CD4-positive, alpha-beta T cell treated with Interleukin-2 at 100 ng/mL for 4 hours (primary cell): ENCODE data around the gene GUCY1A2.

ENCODE experiments used
- DNase-seq: peaks from one replicate; pipeline ENCODE4 v3.0.0-alpha.2; 2020; ENCODE audit warnings: low spot score

The GUCY1A2 gene

DNA sequence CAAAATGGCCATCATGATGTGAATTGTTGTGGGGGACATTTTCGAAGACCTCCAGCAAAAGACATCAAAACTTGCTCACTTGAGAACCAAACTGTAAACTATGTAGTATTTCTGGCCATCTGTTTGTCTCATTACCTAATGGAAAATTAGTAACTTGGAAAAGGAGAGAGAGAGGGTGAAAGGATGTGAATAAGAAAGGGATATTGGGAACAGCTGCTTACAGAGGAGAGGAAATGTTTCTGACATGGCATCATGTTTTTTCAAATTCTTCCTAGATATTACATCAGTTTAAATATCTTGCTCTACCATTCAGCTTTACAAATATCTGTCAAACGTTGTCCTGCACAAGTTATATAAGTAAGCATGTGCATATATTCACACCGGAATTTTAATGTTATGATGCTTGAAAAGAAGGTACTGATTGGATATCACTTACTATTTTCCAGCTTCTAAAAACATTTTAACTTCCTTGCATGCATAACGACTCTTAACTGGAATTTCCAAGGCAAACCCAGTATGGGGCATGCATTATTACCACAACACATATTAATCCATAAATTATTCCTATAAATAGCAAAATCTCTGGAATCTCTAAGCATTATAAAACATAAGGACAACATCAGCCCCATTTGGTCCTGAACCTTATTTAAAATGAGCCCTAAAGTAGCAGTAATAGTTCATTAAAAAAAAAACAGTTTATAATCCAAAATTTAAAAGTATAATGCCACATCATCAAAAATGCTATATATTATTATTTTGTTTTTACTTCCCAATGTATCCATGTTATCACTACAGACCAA is 20.0 kb downstream of the GUCY1A2 start:
- no peak for DNase-seq

DNA sequence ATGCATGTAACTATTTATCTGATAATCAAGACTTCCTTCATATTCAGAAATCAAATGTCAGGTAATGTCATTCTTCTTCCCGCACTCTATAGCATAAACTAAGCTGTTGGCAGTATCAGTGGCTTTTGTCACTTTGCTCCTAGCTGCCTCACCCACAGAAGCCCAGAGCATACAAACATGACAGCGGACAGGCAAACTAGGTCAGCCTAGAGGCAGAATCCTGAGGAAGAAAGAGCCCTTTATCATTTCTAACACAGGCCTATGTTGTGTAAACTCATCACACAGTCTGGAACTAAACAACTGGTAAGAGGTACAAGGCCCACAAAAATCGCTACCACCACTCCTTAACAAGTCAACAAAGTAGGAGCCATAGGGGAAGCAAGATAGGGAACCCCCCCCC is 21.0 kb downstream of the GUCY1A2 start:
- DNase-seq, result no peak

GRCh38 chr11:106996691-106997090 is 21.6 kb downstream of the GUCY1A2 start:
- DNase-seq, result no peak

- DNase-seq, result no peak
Measured at GRCh38 chr11:106990331-106990730, 27.9 kb downstream of the GUCY1A2 start.

- no peak for DNase-seq
Measured at GRCh38 chr11:106989078-106989455, 29.2 kb downstream of the GUCY1A2 start.

GRCh38 chr11:106988151-106989077 is 29.9 kb downstream of the GUCY1A2 start:
- DNase-seq, result no peak

- no peak for DNase-seq
Measured at GRCh38 chr11:106986673-106987072, 31.6 kb downstream of the GUCY1A2 start.

- no peak for DNase-seq
Measured at GRCh38 chr11:106986261-106986660, 32.0 kb downstream of the GUCY1A2 start.

DNA sequence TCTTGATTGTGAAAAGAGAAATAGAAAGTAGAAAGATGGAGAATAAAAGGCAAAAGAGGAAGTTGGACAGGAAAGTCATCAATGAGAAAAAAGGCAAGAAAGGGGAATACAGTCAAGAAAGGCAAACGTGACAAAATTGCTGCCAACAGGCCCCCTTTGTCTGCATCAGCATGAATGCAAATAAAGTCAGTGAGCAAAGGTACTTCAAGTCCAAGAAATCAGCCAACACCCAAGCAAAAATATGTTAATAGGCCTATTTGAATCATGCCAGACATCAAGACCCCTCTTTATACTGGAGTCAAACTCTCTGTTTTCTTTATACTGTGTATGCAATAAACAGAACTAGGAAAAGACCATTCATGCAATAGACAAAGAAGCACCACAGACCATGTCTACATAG is 34.3 kb downstream of the GUCY1A2 start:
- DNase-seq, result no peak

GRCh38 chr11:106983261-106983660 is 35.0 kb downstream of the GUCY1A2 start:
- DNase-seq, result no peak

DNA sequence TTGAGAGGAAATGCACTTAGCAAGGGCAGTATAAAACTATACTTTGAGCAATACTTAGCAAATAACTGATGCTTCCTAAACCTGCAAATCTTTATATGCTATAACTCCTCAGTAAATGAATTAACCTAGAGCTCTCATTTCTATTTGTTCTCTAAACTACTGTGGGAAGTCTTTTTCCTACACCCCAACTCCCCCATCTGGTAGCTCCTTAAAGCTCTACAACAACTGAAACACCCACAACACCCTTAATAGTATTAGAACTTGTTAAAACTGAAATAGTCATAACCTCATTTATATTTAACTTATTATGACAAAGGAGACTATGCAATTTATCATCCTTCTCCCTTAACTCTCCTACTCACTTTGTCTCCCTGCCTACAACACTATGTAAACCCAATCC is 43.4 kb downstream of the GUCY1A2 start:
- DNase-seq, result no peak

GRCh38 chr11:106971864-106972263 is 46.4 kb downstream of the GUCY1A2 start:
- no peak for DNase-seq

- DNase-seq, result no peak
Measured at GRCh38 chr11:106969644-106970355, 48.5 kb downstream of the GUCY1A2 start.

DNA sequence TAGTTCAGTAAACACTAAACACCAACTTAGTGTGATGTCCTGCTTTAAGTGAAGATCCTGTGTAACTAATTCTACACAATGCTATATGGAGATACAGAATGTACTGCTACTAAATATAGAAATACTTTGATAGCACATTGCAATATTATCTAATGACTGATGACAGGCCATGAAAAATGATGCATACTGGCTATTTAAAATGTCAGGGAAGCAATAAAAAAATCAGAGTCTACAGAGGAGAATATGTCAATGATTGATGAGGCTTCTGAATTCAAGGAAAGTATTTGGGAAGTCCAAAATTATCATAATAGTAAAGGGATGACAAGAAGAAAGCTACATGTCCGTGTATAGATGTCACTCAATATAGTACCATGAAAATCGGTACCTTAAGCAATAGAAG is 55.3 kb downstream of the GUCY1A2 start:
- no peak for DNase-seq

GRCh38 chr11:106961518-106961917 is 56.8 kb downstream of the GUCY1A2 start:
- no peak for DNase-seq

- DNase-seq, result no peak
Measured at GRCh38 chr11:106961048-106961447, 57.2 kb downstream of the GUCY1A2 start.

- no peak for DNase-seq
Measured at GRCh38 chr11:106959800-106960199, 58.5 kb downstream of the GUCY1A2 start.

DNA sequence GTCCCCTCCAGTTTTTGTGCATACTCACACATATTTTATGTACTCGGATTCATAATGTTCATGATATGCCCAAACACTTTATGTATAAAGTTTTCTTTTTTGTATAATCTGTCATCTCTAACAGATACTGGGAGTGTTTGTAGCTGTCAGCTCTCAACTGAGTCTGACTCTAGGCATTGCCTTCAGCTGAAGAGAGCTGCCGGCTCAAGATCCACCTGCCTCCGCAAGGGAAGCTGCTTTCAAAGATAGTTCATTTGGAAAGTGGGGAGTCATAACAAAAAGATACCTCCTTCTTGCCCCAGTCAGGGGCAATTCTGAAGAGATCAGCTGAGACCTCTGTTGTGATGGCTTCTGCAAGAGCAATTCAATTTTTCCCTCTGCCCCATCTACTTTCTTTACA is 58.9 kb downstream of the GUCY1A2 start:
- no peak for DNase-seq

DNA sequence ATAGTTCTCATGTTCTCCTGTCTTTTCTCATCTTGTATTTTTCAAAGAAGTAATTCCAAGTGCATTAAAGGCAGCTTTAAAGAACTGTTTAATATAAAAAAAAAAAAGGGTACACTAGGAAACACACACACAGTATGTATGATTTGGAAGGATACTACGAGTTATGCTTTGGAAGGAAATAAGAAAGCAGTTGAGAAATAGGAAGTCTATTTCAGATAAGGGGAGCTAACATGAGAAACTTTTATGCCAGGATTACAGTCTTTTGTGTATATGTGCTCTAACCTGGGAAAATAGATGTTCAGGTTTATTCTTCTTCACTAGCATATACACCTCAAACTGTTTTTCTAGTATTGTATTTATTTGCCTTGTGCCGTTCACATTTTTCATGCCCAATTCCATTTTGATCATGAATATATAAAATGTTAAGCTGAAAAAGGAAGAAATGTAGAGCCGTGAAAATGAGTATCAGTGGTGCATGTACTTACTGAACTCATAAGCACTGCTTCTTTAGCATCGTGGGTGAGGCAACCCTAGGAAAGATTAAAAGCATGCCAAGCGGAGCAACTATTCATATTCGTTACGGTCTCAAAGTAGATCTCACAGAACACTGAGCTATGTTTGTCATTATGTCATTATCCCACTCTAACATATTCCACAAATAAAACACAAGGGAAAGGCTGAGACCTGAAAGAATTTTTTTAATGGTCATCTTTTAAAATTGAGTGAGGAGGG is 59.6 kb downstream of the GUCY1A2 start:
- no peak for DNase-seq

DNA sequence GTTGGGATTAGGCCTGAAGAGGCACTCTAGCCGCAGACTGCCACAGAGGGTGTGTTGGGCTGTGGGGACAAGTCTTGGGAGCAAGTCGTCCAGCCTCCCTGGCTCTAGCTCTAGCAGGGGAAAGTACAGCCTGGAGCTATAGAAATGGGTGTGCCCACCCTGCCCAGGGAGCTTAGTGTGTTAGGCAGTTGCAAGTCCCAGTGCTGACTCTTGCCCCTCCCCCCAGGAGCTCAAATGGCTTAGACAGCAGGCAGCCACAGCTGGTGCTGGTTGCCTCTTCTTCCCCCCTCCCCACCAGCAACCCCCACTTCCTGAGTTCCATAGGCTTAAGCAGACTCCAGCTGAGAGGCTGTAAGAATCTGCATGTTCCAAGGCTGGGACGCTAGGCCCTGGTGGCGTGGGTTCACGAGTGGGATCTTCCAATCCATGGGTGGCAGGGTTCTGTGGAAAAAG is 61.2 kb downstream of the GUCY1A2 start:
- DNase-seq, result no peak

GRCh38 chr11:106950067-106950491 is 68.2 kb downstream of the GUCY1A2 start:
- no peak for DNase-seq

GRCh38 chr11:106943089-106943488 is 75.2 kb downstream of the GUCY1A2 start:
- DNase-seq, result no peak
